ENCODE data around the gene SHMT2.

DNA sequence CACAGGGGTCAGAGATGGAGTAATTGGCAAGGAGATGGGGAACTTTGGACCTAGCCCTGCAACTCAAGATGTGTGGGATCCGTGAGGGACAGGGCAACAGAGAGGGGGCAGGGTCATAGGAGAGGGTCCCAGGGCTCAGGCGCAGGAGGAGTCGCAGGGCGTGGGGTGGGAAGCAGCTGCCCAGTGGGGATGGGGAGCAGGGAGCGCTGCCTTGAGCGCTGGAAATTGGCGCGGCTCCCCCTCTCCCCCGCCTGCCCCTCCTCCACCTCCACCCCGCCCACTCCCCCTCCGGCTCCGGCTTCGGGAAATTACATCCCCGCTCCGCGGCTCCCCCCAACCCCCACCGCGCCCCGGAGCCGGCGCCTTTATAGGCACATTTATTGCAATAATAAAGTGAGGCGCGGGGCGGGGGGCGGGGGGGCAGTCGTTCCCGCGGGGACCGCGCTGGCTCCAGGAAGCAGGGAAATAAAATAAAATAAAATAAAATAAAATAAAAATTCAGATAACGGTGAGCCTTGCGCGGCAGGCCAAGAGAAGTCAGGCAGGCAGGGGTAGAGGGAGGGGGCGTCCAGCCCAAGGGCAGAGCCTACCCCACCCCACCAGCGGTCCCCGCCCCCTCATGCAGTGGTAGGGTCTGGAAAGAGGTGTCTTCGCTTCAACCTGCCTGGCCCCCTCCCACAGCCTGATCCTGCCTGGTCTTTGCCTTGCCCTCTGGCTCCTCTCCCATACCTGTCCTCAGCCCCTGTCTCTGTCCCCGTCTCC, 9.3 kb upstream of the SHMT2 start:
- TF ChIP-seq BACH2 (CRISPR knock-in tag; IDR thresholded peaks at IDR 0.05; ENCODE audit: borderline replicate concordance) (no peak), RARB (CRISPR knock-in tag; IDR thresholded peaks at IDR 0.05) (no peak), ZNF70 (CRISPR knock-in tag; IDR thresholded peaks at IDR 0.05) (no peak), ISL1 (CRISPR knock-in tag; IDR thresholded peaks at IDR 0.05) (no peak), ZFP3 (CRISPR knock-in tag; IDR thresholded peaks at IDR 0.05) (no peak), TOX (CRISPR knock-in tag; IDR thresholded peaks at IDR 0.05; ENCODE audit: borderline replicate concordance) (no peak)
- TF ChIP-seq, protein P1, sequence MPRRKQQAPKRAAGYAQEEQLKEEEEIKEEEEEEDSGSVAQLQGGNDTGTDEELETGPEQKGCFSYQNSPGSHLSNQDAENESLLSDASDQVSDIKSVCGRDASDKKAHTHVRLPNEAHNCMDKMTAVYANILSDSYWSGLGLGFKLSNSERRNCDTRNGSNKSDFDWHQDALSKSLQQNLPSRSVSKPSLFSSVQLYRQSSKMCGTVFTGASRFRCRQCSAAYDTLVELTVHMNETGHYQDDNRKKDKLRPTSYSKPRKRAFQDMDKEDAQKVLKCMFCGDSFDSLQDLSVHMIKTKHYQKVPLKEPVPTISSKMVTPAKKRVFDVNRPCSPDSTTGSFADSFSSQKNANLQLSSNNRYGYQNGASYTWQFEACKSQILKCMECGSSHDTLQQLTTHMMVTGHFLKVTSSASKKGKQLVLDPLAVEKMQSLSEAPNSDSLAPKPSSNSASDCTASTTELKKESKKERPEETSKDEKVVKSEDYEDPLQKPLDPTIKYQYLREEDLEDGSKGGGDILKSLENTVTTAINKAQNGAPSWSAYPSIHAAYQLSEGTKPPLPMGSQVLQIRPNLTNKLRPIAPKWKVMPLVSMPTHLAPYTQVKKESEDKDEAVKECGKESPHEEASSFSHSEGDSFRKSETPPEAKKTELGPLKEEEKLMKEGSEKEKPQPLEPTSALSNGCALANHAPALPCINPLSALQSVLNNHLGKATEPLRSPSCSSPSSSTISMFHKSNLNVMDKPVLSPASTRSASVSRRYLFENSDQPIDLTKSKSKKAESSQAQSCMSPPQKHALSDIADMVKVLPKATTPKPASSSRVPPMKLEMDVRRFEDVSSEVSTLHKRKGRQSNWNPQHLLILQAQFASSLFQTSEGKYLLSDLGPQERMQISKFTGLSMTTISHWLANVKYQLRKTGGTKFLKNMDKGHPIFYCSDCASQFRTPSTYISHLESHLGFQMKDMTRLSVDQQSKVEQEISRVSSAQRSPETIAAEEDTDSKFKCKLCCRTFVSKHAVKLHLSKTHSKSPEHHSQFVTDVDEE (CRISPR knock-in tag; IDR thresholded peaks at IDR 0.05) = no peak
- TF ChIP-seq, protein P2, sequence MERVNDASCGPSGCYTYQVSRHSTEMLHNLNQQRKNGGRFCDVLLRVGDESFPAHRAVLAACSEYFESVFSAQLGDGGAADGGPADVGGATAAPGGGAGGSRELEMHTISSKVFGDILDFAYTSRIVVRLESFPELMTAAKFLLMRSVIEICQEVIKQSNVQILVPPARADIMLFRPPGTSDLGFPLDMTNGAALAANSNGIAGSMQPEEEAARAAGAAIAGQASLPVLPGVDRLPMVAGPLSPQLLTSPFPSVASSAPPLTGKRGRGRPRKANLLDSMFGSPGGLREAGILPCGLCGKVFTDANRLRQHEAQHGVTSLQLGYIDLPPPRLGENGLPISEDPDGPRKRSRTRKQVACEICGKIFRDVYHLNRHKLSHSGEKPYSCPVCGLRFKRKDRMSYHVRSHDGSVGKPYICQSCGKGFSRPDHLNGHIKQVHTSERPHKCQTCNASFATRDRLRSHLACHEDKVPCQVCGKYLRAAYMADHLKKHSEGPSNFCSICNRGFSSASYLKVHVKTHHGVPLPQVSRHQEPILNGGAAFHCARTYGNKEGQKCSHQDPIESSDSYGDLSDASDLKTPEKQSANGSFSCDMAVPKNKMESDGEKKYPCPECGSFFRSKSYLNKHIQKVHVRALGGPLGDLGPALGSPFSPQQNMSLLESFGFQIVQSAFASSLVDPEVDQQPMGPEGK (CRISPR knock-in tag; IDR thresholded peaks at IDR 0.05; ENCODE audit: borderline replicate concordance) = no peak
